ENCODE measurements around the gene SPIC.

SPIC gene

GRCh38 chr12:101485021-101485420 is 9.9 kb downstream of the SPIC start:
- peak; percentile 13 for DNase-seq (ENCODE audit: low read depth)
- TF ChIP-seq CTCF (IDR thresholded peaks at IDR 0.05; ENCODE audit: control insufficient read depth, insufficient read depth, low read depth, low read length, missing control alignments), result no peak
- H3K4me3 ChIP-seq (ENCODE audit: control insufficient read depth, low read depth, low read length), result no peak overlapping the region

GRCh38 chr12:101488469-101488868 is 13.3 kb downstream of the SPIC start:
- DNase-seq (ENCODE audit: low read depth), result no peak
- TF ChIP-seq CTCF (IDR thresholded peaks at IDR 0.05; ENCODE audit: control insufficient read depth, insufficient read depth, low read depth, low read length, missing control alignments), result no peak
- H3K4me3 ChIP-seq (ENCODE audit: control insufficient read depth, low read depth, low read length), result no peak overlapping the region

DNA sequence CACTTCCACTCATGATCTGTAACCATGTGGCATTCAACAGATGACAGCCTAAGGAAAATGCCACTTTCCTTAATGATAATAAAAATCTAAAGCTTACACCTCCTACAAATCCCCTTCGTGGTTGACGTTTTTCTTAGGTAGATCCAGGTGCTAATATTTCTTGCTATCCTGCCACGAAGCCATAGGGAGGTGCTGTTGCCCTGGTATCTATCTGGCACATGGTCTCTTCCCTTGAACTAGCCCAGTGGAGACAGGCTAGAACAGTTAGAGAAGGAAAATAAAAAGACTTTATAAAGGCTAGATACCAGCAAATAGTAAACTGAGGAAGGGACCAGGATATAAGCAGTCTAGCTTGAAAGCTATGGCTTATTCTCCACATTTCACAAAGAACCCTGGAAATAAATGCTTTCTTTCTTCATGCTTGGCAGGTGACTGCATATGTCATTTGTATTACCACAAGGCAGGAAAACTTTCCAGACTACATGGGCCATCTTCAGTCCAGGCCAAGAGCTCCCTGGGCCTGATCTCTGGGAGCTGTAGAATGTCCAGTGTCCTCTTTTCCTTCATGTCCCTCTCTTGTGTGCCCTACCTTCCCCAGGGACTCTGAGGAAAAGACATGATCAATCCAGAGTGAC is 15.3 kb downstream of the SPIC start:
- TF ChIP-seq CTCF (IDR thresholded peaks at IDR 0.05; ENCODE audit: control insufficient read depth, insufficient read depth, low read depth, low read length, missing control alignments), result no peak
- no peak overlapping the region for H3K4me3 ChIP-seq (ENCODE audit: control insufficient read depth, low read depth, low read length)
- DNase-seq (ENCODE audit: low read depth), result no peak

DNA sequence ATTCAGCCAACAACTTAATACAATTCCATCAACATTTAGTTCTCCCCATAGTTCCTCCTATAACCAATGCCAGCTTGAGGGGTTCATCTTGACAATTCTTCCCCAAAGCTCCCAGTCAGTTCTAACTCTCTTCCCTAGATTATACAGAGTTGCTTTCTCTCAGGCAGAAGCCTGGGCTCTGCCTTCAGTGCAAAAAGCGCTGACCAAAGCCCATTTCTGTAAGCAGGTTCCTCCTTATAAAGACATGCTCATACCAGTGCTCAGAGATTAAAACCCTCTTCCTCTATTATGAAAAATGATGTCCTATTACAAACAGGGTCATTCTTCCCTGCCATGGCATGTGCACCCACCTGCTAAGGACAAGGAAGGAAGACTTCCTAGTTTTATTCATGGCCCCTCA is 16.2 kb downstream of the SPIC start:
- no peak overlapping the region for H3K4me3 ChIP-seq (ENCODE audit: control insufficient read depth, low read depth, low read length)
- no peak for TF ChIP-seq CTCF (IDR thresholded peaks at IDR 0.05; ENCODE audit: control insufficient read depth, insufficient read depth, low read depth, low read length, missing control alignments)
- DNase-seq (ENCODE audit: low read depth), result no peak

GRCh38 chr12:101493556-101493955 is 18.4 kb downstream of the SPIC start:
- no peak for TF ChIP-seq CTCF (IDR thresholded peaks at IDR 0.05; ENCODE audit: control insufficient read depth, insufficient read depth, low read depth, low read length, missing control alignments)
- no peak for DNase-seq (ENCODE audit: low read depth)
- no peak overlapping the region for H3K4me3 ChIP-seq (ENCODE audit: control insufficient read depth, low read depth, low read length)

GRCh38 chr12:101498252-101498651 is 23.1 kb downstream of the SPIC start:
- no peak for DNase-seq (ENCODE audit: low read depth)
- H3K4me3 ChIP-seq (ENCODE audit: control insufficient read depth, low read depth, low read length), result no peak overlapping the region
- no peak for TF ChIP-seq CTCF (IDR thresholded peaks at IDR 0.05; ENCODE audit: control insufficient read depth, insufficient read depth, low read depth, low read length, missing control alignments)

All from AG09309 (cell line).